Measurements from ENCODE around the gene POMT1.
A peak's percentile ranks its signal among the peaks of the same experiment; 100 is the strongest.

- TF ChIP-seq CTCF (IDR thresholded peaks at IDR 0.05; ENCODE audit: control extremely low read depth in 1 of 3, insufficient read depth in 1 of 3, low read depth in 1 of 3, low read length in 3 of 3) (0 out of 4 replicates have a peak, but pooled peaks of 1 of the 3 experiments have one; percentile 2), POLR2AphosphoS5 (IDR thresholded peaks at IDR 0.05; ENCODE audit: low read depth, low read length) (no peak), KDM4A (IDR thresholded peaks at IDR 0.05; ENCODE audit: low read depth, low read length, severe bottlenecking) (no peak), EZH2 (IDR thresholded peaks at IDR 0.05; ENCODE audit: low read depth, low read length, severe bottlenecking) (no peak), ZNF274 (IDR thresholded peaks at IDR 0.05; ENCODE audit: borderline replicate concordance, extremely low read depth, low read length) (no peak), CHD7 (IDR thresholded peaks at IDR 0.05; ENCODE audit: insufficient replicate concordance, low read length) (no peak)
These were observed 27.8 kb downstream of the POMT1 start for GRCh38 chr9:131530546-131530919.
